ENCODE results near the gene RUNDC3A.

- TF ChIP-seq, protein P1, sequence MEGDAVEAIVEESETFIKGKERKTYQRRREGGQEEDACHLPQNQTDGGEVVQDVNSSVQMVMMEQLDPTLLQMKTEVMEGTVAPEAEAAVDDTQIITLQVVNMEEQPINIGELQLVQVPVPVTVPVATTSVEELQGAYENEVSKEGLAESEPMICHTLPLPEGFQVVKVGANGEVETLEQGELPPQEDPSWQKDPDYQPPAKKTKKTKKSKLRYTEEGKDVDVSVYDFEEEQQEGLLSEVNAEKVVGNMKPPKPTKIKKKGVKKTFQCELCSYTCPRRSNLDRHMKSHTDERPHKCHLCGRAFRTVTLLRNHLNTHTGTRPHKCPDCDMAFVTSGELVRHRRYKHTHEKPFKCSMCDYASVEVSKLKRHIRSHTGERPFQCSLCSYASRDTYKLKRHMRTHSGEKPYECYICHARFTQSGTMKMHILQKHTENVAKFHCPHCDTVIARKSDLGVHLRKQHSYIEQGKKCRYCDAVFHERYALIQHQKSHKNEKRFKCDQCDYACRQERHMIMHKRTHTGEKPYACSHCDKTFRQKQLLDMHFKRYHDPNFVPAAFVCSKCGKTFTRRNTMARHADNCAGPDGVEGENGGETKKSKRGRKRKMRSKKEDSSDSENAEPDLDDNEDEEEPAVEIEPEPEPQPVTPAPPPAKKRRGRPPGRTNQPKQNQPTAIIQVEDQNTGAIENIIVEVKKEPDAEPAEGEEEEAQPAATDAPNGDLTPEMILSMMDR (IDR thresholded peaks at IDR 0.05) = no peak
- no peak for TF ChIP-seq POLR2A (IDR thresholded peaks at IDR 0.05)
Observed at GRCh38 chr17:44284024-44284400, 24.4 kb upstream of the RUNDC3A start.

Data from thyroid gland (tissue), 4 donors.